Measurements from ENCODE around the gene IFIT1B. TPM values are rescaled to one million over a fixed set of nuclear protein-coding genes. Genes with fewer than 3 reads are reported as not detected.

The IFIT1B gene
- total and polyA plus RNA-seq, 9 of the 15 experiments (the other 6 are each of a cell fraction or from before 2014, with no cell fraction given): not detected

DNA sequence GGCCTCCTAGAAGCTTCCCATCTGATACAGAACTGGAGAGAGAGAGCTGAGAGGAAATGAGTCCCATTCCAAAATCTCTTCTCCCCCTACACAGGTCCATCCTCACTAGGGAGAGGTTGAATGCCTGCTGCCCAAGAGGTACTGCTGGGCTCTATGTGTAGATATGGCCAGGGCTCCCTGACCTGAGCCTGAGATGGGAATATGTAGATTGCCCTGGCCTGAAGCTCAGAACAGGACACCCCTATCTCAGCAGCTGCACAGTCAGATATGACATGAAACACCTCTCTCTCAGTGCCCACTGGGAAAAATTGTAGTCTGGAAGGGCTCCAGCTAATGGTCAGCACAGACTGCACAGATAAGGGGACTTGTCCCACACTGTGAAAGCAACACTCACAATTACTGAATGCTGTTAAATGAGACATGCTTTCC is 3.1 kb upstream of the IFIT1B start (continued):
- TF ChIP-seq ZNF609 (CRISPR knock-in tag; IDR thresholded peaks at IDR 0.05; ENCODE audit: borderline replicate concordance) (no peak), TFAP4 (CRISPR knock-in tag; IDR thresholded peaks at IDR 0.05; ENCODE audit: borderline replicate concordance) (peak; percentile 29; the same call in 1 of the 2 replicates), CSDE1 (IDR thresholded peaks at IDR 0.05) (no peak), U2AF1 (optimal IDR thresholded peaks at IDR 0.05; ENCODE audit: low read depth, low read length) (no peak), KLF16 (IDR thresholded peaks at IDR 0.05) (0 out of 2 replicates have a peak, but pooled peaks have one; percentile 29), ERF (CRISPR knock-in tag; IDR thresholded peaks at IDR 0.05) (no peak), TCF3 (CRISPR knock-in tag; IDR thresholded peaks at IDR 0.05) (peak; percentile 83), ZNF780A (CRISPR knock-in tag; IDR thresholded peaks at IDR 0.05) (no peak), CBFA2T3 (IDR thresholded peaks at IDR 0.05) (peak; percentile 85), ZNF668 (CRISPR knock-in tag; IDR thresholded peaks at IDR 0.05) (no peak), PRPF4 (IDR thresholded peaks at IDR 0.05; ENCODE audit: insufficient read depth, low read depth, low read length, poor library complexity, severe bottlenecking) (no peak), SP2 (IDR thresholded peaks at IDR 0.05; ENCODE audit: extremely low read depth, low read depth, low read length, poor library complexity, severe bottlenecking) (no peak), ZC3H11A (IDR thresholded peaks at IDR 0.05; ENCODE audit: low read depth, low read length) (no peak), KDM5B (IDR thresholded peaks at IDR 0.05; ENCODE audit: insufficient replicate concordance, low read depth, low read length) (no peak), MEIS2 (IDR thresholded peaks at IDR 0.05; ENCODE audit: partially characterized antibody) (no peak), ZNF280A (IDR thresholded peaks at IDR 0.05; ENCODE audit: low read depth, partially characterized antibody) (no peak)
- TF ChIP-seq, protein P1, sequence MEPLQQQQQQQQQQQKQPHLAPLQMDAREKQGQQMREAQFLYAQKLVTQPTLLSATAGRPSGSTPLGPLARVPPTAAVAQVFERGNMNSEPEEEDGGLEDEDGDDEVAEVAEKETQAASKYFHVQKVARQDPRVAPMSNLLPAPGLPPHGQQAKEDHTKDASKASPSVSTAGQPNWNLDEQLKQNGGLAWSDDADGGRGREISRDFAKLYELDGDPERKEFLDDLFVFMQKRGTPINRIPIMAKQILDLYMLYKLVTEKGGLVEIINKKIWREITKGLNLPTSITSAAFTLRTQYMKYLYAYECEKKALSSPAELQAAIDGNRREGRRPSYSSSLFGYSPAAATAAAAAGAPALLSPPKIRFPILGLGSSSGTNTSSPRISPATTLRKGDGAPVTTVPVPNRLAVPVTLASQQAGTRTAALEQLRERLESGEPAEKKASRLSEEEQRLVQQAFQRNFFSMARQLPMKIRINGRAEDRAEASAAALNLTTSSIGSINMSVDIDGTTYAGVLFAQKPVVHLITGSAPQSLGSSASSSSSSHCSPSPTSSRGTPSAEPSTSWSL (CRISPR knock-in tag; IDR thresholded peaks at IDR 0.05; ENCODE audit: borderline replicate concordance): no peak

All from K562 (cell line).